Activated T-cell treated with anti-CD3 and anti-CD28 coated beads for 1 hour (primary cell): ENCODE results near the gene EXOC7.
"Not testable (repeated sequence)": the region's sequence is repeated elsewhere in the genome, so short reads cannot be mapped to it uniquely, and the experiment has no call there.

Experiments
- DNase-seq: peaks from one replicate; pipeline ENCODE4 v3.0.0-alpha.2; 2020; ENCODE audit warnings: low read depth

Gene EXOC7

DNA sequence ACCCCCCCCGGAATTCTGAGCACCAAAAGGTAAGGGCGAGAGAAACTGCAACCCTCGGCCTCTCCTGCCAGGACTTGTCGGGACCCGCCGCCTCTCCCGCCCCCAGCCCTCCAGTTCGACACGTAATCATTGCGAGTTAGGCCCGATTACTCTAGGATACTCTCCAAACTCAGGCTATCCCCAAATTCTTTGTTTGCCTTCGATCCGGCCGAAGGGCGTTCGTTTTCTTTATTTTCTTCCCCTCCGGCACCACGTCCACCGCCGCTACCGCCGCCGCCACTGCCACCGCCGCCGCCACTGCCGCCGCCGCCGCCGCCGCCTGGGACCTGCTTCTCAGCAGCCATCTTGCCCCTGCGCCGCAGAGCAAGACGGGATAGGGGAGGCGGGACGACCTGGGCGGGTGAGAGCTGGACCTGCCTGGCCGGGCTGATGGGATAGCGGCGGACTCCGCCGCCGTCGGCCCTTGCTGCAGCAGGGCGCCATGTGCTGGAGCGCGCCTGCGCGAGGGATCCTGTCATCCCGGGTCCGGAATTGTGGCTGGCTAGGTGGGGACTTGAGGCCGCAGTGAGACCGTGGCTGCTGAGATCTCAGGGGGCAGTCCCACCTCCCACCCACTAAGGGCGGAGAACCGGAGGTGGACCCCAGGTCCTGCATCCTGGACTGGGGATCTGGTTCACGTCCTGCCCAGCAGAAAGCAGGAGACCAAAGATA, 31.3 kb downstream of the EXOC7 start, which contains the start of gene SRP68:
SRP68 (minus strand) TSS at position 370 of the 711 bp plus-strand sequence; CDS start at position 344, 26 bp downstream.
- peak; percentile 74 for DNase-seq

DNA sequence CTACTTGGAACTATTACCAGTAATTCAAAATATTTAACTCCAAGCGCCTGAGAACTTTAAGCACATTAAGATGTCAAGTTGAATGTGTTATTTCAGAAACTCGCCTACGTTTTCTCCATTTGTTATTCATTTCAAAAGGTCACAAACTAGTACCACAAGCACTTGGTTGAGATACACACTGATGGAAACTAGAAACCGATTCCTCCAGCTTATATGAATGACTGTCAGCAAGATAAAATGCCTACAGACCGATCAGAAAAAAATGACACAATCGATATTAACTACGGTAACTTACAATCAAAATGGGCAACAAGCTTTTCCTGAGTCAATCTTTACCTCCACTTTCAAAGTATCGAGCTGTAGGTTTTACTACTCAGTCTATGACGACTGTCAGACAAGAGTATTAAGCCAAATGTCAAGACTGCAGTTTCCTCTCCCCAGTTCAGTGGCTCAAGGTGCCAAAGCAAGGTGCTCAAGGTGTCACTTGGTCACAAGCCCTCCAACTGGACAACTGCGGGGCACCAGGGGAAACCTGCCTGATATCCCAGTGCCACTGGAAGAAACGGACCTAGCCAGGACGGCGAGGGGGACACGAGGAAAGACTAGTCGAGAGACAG, 31.9 kb downstream of the EXOC7 start:
- DNase-seq = no peak

GRCh38 chr17:76065775-76066174, 37.8 kb downstream of the EXOC7 start:
- DNase-seq = no peak

GRCh38 chr17:76063875-76064546, 39.6 kb downstream of the EXOC7 start:
- DNase-seq = no peak

DNA sequence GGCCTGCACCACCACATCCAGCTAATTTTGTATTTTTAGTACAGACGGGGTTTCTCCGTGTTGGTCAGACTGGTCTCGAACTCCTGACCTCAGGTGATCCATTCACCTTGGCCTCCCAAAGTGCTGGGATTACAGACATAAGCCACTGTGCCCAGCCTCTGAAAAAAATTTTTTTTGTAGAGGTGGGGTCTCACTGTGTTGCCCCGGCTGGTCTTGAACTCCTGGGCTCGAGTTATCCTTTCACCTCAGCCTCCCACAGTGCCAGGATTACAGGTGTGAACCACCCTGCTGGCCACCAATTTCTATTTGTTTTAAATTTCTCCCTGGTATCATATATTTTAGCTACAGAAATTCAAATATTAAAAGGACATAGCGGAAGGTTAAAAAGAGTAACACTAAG, 45.3 kb downstream of the EXOC7 start:
- DNase-seq = not testable (repeated sequence)

DNA sequence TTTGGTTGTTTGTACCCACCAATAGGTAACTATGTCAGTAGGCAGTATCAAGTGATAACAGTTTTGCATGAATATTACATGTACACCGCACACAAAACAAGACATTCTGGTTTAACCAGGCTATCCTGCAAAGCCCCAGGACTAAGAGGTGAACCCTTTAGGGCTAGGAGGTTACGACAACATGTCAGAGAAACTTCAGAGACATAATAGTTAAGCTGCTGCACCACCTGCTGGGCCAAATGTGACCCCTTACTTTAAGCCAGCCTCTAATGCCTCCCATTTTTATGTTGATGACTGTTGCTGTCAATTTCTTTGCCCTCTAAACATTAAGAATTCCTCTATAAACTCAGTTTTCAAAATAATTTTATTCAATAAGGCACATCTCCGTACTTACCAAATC, 46.7 kb downstream of the EXOC7 start:
- DNase-seq = no peak

- no peak for DNase-seq
Observed at GRCh38 chr17:76054112-76054476, 49.5 kb downstream of the EXOC7 start.

GRCh38 chr17:76053246-76054111, 50.1 kb downstream of the EXOC7 start:
- no peak for DNase-seq

DNA sequence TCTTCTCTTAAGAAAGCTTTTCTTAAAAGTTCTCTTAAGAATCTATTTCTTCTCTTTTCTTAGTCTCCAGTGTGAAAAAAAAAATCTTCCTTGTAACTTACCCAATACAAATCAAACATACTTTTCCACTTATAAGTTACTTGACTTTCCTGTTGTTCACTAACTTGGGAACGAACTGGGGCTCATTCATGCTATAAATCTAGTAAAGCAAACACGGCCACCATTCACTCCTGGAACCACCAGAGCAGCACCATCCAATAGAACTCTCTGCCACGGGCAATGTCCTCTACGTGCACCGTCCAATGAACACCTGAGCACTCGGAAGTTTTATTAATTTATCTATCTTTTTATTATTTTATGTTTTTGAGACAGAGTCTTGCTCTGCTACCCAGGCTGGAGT, 52.0 kb downstream of the EXOC7 start:
- no peak for DNase-seq

- no peak for DNase-seq
Observed at GRCh38 chr17:76050538-76051467, 52.8 kb downstream of the EXOC7 start.

DNA sequence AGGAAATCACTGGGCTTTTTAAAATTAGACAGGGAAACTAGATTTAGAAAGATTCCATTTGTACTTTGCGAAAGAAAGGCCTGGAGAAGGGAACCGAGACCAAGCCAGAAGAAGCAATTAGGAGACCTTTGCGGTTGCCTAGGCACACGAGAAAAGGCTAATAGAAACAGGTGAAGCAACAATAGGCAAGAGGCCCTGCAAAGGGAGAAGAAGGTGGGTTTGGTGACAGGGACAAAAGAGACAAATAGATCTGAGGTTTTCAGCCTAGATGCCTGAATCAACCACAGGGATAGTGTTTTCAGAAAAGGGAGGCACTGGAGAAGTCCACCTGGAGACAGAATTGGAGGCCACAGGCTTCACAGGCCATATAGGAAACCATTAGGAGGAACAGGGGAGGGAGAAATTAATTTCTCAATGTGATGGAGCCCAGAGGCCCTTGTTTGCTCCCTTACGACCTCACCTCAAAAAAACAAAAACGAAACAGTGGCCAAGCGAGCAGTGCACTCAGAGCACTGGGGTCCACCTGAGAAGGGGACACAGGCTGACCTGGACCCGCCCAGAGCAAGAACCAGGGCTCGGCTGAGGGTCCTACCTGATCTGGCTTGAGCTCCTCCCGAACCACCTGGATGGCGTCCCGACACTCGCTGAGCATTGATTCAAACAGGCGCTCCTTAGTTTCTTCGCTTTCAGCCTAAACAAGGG, 53.6 kb downstream of the EXOC7 start:
- no peak for DNase-seq

- DNase-seq = no peak
Observed at GRCh38 chr17:76049239-76049638, 54.3 kb downstream of the EXOC7 start.

GRCh38 chr17:76048711-76049110, 54.9 kb downstream of the EXOC7 start:
- DNase-seq = no peak

GRCh38 chr17:76048025-76048605, 55.5 kb downstream of the EXOC7 start:
- DNase-seq = no peak

DNA sequence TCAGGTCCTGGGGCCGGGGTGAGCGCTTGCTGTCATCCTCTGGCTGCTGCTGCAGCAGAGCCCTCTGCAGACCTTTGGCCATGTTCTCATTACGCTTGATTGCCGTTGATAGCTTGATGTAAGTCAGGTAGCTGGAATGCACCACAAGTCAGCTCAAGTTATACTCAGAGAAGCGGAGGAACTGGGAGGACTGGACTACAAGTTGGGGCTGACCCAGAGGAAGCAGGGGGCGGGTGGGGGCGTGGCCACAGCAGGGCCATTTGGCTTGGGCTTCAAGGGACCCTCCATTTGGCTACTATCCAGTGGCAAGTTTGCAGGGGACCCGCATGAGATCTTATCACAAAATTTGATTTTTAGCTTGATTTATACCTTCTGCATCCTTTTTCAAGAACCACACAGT, 57.5 kb downstream of the EXOC7 start:
- DNase-seq = no peak

- not testable (repeated sequence) for DNase-seq
Observed at GRCh38 chr17:76044475-76045007, 59.0 kb downstream of the EXOC7 start.

GRCh38 chr17:76042868-76043267, 60.7 kb downstream of the EXOC7 start:
- not testable (repeated sequence) for DNase-seq

GRCh38 chr17:76040376-76040775, 63.2 kb downstream of the EXOC7 start:
- DNase-seq = no peak

DNA sequence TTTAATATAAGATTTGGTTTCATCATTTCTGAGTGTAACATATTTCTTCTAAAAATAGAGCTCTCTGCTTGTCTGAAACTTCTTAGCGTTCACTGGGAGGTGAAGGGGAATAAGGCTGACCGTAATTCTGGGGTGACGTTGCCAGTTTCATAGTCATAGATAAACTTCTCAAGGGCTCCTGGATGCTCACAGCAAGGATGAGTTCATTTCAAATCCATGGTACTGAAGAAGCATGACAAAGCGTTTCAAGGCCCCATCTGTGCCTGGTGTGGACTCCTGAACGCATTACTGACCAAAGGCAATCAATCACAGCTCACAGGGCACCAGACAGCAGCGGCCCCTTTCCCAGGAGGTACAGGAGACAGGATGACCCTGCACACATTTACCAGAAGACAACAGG, 64.5 kb downstream of the EXOC7 start:
- no peak for DNase-seq

GRCh38 chr17:76038050-76038449, 65.5 kb downstream of the EXOC7 start:
- no peak for DNase-seq
